HepG2 (cell line): Measurements from ENCODE around the gene NCBP2. TPM values are rescaled to one million over a fixed set of nuclear protein-coding genes. Genes with fewer than 3 reads are reported as not detected.
A peak's percentile ranks its signal among the peaks of the same experiment; 100 is the strongest.

Experiments used
- ATAC-seq: fragments of 200-7000 bp; cut with Tn5 transposase; 3 replicates; pipeline ENCODE4 v1.9.1; 2020; ENCODE audit warnings: mild to moderate bottlenecking, moderate library complexity
- BruUV-seq: library from RNA; stranded (reverse); fragments of 400-500 nt; replicated peaks from 2 replicates; lab custom pipeline; 2021; lab: Mats Ljungman, UMichigan
- CTCF ChIA-PET: fragments of 300-600 bp; formaldehyde crosslinking; extraction: SDS; loops from one replicate; lab custom pipeline; 2021; ENCODE audit warnings: low total read pairs, inconsistent platforms, low intra/inter-chr PET ratio; lab: Yijun Ruan, JAX
- POLR2A ChIA-PET: fragments of 350-600 bp; sonication (Branson Sonifier 250); formaldehyde crosslinking; loops from one replicate; lab custom pipeline; 2020; ENCODE audit warnings: antibody characterized with exemption, inconsistent platforms; lab: Yijun Ruan, JAX
- DNase-seq: peaks from one replicate; pipeline ENCODE4 v3.0.0-alpha.2; 2015; ENCODE audit warnings: low spot score
- FAIRE-seq: peaks from 3 replicates; lab custom pipeline; 2011; peaks lifted over from hg19 to GRCh38; lab: Jason Lieb, UNC
- H2AFZ ChIP-seq: one replicate; pipeline ENCODE4 v1.6.1; 2011; ENCODE audit warnings: low read length, inconsistent platforms
- H3K27ac ChIP-seq: fragments of 300-600 bp; 3 replicates; pipeline ENCODE4 v1.8.0; 2011; ENCODE audit warnings: mixed run types, mild to moderate bottlenecking, mixed read lengths, low read length, inconsistent platforms; ENCODE audit not compliant: insufficient read depth; ENCODE audit errors: extremely low read length
- H3K27me3 ChIP-seq, 2 experiments: fragments of 200-600 bp in 1 of 2; 2 replicates in 1 of 2; 3 replicates in 1 of 2; pipeline versions ENCODE4 v1.6.0 to v1.8.0; 2011; ENCODE audit warnings: low read length in 2 of 2, mild to moderate bottlenecking in 2 of 2, moderate library complexity in 2 of 2, inconsistent platforms in 1 of 2; ENCODE audit not compliant: insufficient read depth in 2 of 2, control insufficient read depth in 1 of 2
- H3K36me3 ChIP-seq, 2 experiments: fragments of 200-600 bp in 1 of 2; replicated peaks in 1 of 2; 2 replicates in 1 of 2; 3 replicates in 1 of 2; pipeline versions ENCODE4 v1.5.1 to v1.8.0; 2011; ENCODE audit warnings: low read length in 2 of 2, inconsistent platforms in 1 of 2; ENCODE audit not compliant: insufficient read depth in 2 of 2, control insufficient read depth in 1 of 2
- H3K4me1 ChIP-seq: 2 replicates; pipeline ENCODE4 v1.5.1; 2012; ENCODE audit warnings: low read length, inconsistent platforms; ENCODE audit not compliant: insufficient read depth
- H3K4me2 ChIP-seq: 2 replicates; pipeline ENCODE4 v1.6.0; 2011; ENCODE audit warnings: low read depth, low read length, inconsistent platforms
- H3K4me3 ChIP-seq, 3 experiments: fragments of 200-600 bp in 1 of 3; sonication (generic), shearing (Covaris generic) in 1 of 3; replicated peaks in 1 of 3; 2 replicates each; pipeline ENCODE4 v1.5.1; 2011 to 2016; ENCODE audit warnings: low read length in 3 of 3, inconsistent platforms in 2 of 3, low read depth in 2 of 3, mild to moderate bottlenecking in 2 of 3, control low read depth in 1 of 3, mixed read lengths in 1 of 3; ENCODE audit not compliant: insufficient read depth in 1 of 3
- H3K79me2 ChIP-seq: one replicate; pipeline ENCODE4 v1.6.1; 2011; ENCODE audit warnings: low read length, inconsistent platforms; ENCODE audit not compliant: insufficient read depth
- H3K9ac ChIP-seq: 2 replicates; pipeline ENCODE4 v1.6.0; 2011; ENCODE audit warnings: mild to moderate bottlenecking, low read depth, low read length, inconsistent platforms; ENCODE audit not compliant: insufficient read depth
- H3K9me3 ChIP-seq: 2 replicates; pipeline ENCODE4 v1.5.1; 2012; ENCODE audit warnings: mild to moderate bottlenecking, low read length
- H4K20me1 ChIP-seq: 2 replicates; pipeline ENCODE4 v1.6.0; 2011; ENCODE audit warnings: inconsistent platforms, mild to moderate bottlenecking, low read length, moderate library complexity; ENCODE audit not compliant: insufficient read depth
- AGO1 ChIP-seq: fragments of 200-400 bp; formaldehyde crosslinking; IDR thresholded peaks from 2 replicates; pipeline ENCODE4 v1.6.1; 2017; ENCODE audit warnings: mild to moderate bottlenecking, low read depth, low read length, moderate library complexity; ENCODE audit not compliant: poor library complexity, severe bottlenecking
- AHR ChIP-seq: IDR thresholded peaks from 2 replicates; pipeline ENCODE4 v1.6.1; 2018; ENCODE audit warnings: missing genetic modification reagents, missing compliant biosample characterization
- AKAP8 ChIP-seq: sonication (generic); formaldehyde crosslinking; IDR thresholded peaks from 2 replicates; pipeline ENCODE4 v1.5.1; 2020; ENCODE audit warnings: mild to moderate bottlenecking, missing genetic modification reagents
- CCAR2 ChIP-seq: fragments of 200-400 bp; formaldehyde crosslinking; optimal IDR thresholded peaks from 2 replicates; pipeline ENCODE3; 2018; ENCODE audit warnings: low read depth, mild to moderate bottlenecking, low read length, moderate library complexity
- MTA1 ChIP-seq: sonication (generic); formaldehyde crosslinking; IDR thresholded peaks from 2 replicates; pipeline ENCODE4 v1.4.0; 2020; ENCODE audit warnings: missing genetic modification reagents, mild to moderate bottlenecking, borderline replicate concordance
- PCBP1 ChIP-seq: fragments of 200-400 bp; formaldehyde crosslinking; IDR thresholded peaks from 2 replicates; pipeline ENCODE4 v1.6.1; 2017; ENCODE audit warnings: mild to moderate bottlenecking, low read depth, low read length, borderline replicate concordance
- PITX1 ChIP-seq: sonication (generic); formaldehyde crosslinking; IDR thresholded peaks from 2 replicates; pipeline ENCODE4 v1.5.1; 2020; ENCODE audit warnings: mild to moderate bottlenecking, missing genetic modification reagents
- PRPF4 ChIP-seq: fragments of 200-400 bp; formaldehyde crosslinking; IDR thresholded peaks from 2 replicates; pipeline ENCODE4 v1.6.1; 2016; ENCODE audit warnings: low read length, low read depth; ENCODE audit not compliant: poor library complexity, severe bottlenecking
- RFXAP ChIP-seq: sonication (generic); formaldehyde crosslinking; IDR thresholded peaks from 2 replicates; pipeline ENCODE4 v1.4.0; 2020; ENCODE audit warnings: missing genetic modification reagents, borderline replicate concordance
- SMYD3 ChIP-seq: sonication (generic); formaldehyde crosslinking; IDR thresholded peaks from 2 replicates; pipeline ENCODE4 v1.8.1; 2023; ENCODE audit warnings: mild to moderate bottlenecking, missing genetic modification reagents
- TBX2 ChIP-seq: sonication (generic); formaldehyde crosslinking; IDR thresholded peaks from 2 replicates; pipeline ENCODE4 v1.5.0; 2020; ENCODE audit warnings: missing genetic modification reagents, mild to moderate bottlenecking, borderline replicate concordance
- ZBTB38 ChIP-seq: sonication (generic); formaldehyde crosslinking; IDR thresholded peaks from 2 replicates; pipeline ENCODE4 v1.5.1; 2020; ENCODE audit warnings: mild to moderate bottlenecking, missing genetic modification reagents
- ZMYM3 ChIP-seq: sonication (generic); formaldehyde crosslinking; IDR thresholded peaks from 2 replicates; pipeline ENCODE4 v1.5.1; 2020; ENCODE audit warnings: mild to moderate bottlenecking, missing genetic modification reagents
- ZMYM4 ChIP-seq: sonication (generic); formaldehyde crosslinking; IDR thresholded peaks from 2 replicates; pipeline ENCODE4 v1.8.1; 2023; ENCODE audit warnings: mild to moderate bottlenecking, missing genetic modification reagents
- ZNF772 ChIP-seq: sonication (generic); formaldehyde crosslinking; IDR thresholded peaks from 2 replicates; pipeline ENCODE4 v1.5.0; 2020; ENCODE audit warnings: mild to moderate bottlenecking, missing genetic modification reagents
- WGBS: methylation state at CpG from one replicate; pipeline ENCODE4 v1.1.6; 2017; ENCODE audit warnings: low lambda C conversion rate; 5-methylcytosine and 5-hydroxymethylcytosine counted together
- in situ Hi-C: cut with HindIII; loops from 2 replicates; pipeline ENCODE4 v1.10.0; 2017; ENCODE audit warnings: low pct_unique_long_range_greater_than_20kb; ENCODE audit not compliant: extremely low pct_ligation_motif_present
- intact Hi-C: fragments of 100-400 bp; cut with micrococcal nuclease; formaldehyde crosslinking; loops from one replicate; pipeline ENCODE4 v1.10.0; 2022; ENCODE audit not compliant: unreplicated experiment
- polyA plus RNA-seq, 8 experiments: library from polyadenylated mRNA; depleted of rRNA in 3 of 8; stranded (reverse) in 7 of 8; unstranded in 1 of 8; fragments of >200 nt; fragmentation: Illumina TruSeq in 4 of 8; extraction: Trizol in 4 of 8; gene quantifications; 2 replicates each; pipeline versions ENCODE4 v1.2.1 to v1.2.3, GENCODE V29; 2011 to 2016; ENCODE audit warnings: low read depth in 4 of 8, missing spikeins in 1 of 8, mixed read lengths in 1 of 8; ENCODE audit not compliant: insufficient read depth in 1 of 8
- total RNA-seq, 5 experiments: library from RNA; depleted of rRNA; stranded (reverse); fragments of >200 nt; fragmentation: Illumina TruSeq; extraction: Trizol; gene quantifications; 2 replicates each; pipeline ENCODE4 v1.2.3, GENCODE V29; 2016; ENCODE audit warnings: low read depth in 1 of 5
- TF ChIP-seq, protein P1 (sequence below): sonication (generic); formaldehyde crosslinking; IDR thresholded peaks from 2 replicates; pipeline ENCODE4 v1.9.0; 2021; ENCODE audit warnings: missing genetic modification reagents, borderline replicate concordance
- TF ChIP-seq, protein P2 (sequence below): sonication (generic); formaldehyde crosslinking; IDR thresholded peaks from 2 replicates; pipeline ENCODE4 v1.5.1; 2020; ENCODE audit warnings: mild to moderate bottlenecking, missing genetic modification reagents, borderline replicate concordance

The NCBP2 gene
- total and polyA plus RNA-seq, 2 of the 13 experiments (the other 11 are each of a cell fraction or from before 2014, with no cell fraction given): 58.7 to 95.5 TPM

DNA sequence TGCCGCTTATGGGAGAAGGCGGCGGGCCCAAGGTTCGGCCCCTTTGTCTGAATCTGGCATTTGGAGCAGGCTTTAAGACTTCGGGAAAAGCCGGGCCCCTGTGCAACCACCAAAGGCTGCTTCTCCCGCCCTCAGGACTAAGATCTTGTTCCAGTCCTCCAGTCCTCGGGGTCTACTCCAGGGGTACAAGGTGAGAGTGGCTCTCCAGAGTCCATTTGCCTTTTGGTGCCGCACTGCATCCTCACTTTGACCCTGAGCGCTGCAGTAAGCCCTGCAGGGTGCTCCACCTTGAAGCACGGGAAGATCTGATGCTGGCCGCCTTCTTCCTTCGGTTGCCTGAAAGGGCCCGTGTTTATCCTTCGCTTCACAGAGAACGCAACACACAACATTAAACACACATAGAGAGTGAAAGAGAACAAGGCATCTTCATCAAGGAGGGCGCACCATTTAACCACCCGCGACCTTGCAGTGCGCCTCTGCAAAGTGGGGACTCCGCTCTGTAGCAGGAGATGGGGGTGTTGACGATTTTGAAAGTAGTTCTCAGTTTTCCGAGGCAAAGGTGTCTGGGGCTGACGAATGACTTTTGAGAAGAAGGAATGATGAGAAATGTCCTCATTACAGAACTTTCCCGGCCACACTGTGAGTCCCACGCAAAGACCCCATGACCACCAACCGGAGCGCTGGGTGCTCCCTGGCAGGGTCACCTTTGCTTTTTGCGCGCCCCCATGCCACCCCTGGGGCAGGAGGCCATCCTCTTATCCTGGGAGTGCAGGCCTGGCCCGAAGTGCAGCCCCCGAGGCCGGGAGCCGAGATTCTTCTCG lies 25.3 kb upstream of the NCBP2 start (continued):
- TF ChIP-seq, protein P1, sequence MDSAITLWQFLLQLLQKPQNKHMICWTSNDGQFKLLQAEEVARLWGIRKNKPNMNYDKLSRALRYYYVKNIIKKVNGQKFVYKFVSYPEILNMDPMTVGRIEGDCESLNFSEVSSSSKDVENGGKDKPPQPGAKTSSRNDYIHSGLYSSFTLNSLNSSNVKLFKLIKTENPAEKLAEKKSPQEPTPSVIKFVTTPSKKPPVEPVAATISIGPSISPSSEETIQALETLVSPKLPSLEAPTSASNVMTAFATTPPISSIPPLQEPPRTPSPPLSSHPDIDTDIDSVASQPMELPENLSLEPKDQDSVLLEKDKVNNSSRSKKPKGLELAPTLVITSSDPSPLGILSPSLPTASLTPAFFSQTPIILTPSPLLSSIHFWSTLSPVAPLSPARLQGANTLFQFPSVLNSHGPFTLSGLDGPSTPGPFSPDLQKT (CRISPR knock-in tag): no peak
- no peak for TF ChIP-seq SMYD3 (CRISPR knock-in tag)
- TF ChIP-seq RFXAP: 0 out of 2 replicates have a peak, but pooled peaks have one; percentile 30

DNA sequence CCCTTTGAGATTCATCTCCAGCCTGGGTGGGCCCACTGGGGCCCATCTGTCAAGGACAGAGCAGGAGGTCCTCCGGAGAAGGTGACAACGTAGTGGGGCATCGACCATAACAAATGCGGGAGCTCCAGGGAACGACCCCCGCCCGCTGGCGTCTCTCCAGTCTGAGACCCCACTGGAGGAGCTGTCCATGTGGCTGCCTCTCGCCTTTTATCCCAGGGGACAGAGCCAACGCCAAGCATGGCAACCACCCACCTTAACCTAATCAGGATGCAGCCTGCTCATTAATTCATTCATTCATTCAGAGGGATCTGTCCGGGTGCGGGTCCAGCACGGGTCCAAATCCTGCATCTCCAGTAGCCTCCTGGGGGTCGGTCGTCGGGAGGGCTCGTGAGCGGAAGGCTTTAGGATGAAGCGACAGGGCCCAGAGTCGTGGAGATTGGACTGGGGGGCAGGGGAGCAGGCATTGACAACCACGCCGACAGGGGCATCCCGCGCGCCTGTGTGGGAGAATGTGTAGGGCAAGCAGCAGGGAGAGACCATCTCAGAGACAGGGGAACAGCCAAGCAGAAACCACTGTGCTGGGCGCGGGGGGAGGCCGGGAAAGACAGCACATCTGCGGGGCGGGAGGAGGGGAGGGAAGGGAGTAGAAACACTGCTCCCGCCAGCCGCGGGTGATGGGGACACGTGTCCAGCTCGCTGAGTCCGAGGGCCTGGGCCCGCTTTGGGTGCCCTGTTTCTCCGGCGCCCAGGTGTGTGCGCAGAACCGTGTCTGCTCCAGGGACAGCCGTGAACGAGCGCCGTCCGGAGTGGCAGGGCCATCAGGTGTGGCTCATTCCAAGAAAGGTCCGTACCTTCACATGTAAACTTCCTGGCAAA lies 24.4 kb upstream of the NCBP2 start:
- Histone ChIP-seq H4K20me1 (no peaks in the 10 kb centered on the region), H3K4me1 (peaks cover 84% of the 10 kb centered on the region), H3K27me3 (no peaks in the 10 kb centered on the region), H3K79me2 (peaks cover 43% of the 10 kb centered on the region), H2AFZ (no peak overlapping the region), H3K9ac (peak overlapping the region; percentile 32; the same call in 1 of the 2 replicates), H3K9me3 (no peaks in the 10 kb centered on the region), H3K4me2 (peak overlapping the region; percentile 85), H3K4me3 (peak overlapping the region in 1 of 3 experiments; percentile 78; a peak in 2 of 6 replicates), H3K27ac (peak overlapping the region; percentile 63), H3K36me3 (peaks cover 6 to 25% of the 10 kb centered on the region in 2 experiments)
- WGBS: 93% methylated on average over 32 of the region's 47 CpGs
- no TSS peak for BruUV-seq
- CTCF ChIA-PET: no interaction called here
- POLR2A ChIA-PET: no interaction called here
- in situ Hi-C loops: no loop called here
- DNase-seq: no peak
- intact Hi-C loops: no loop called here
- no peak for ATAC-seq
- FAIRE-seq: no peak
- TF ChIP-seq TBX2 (CRISPR knock-in tag): peak; percentile 46; the same call in 1 of the 2 replicates
- no peak for TF ChIP-seq CCAR2
- TF ChIP-seq PRPF4: peak; percentile 75
- TF ChIP-seq ZMYM3 (CRISPR knock-in tag): peak; percentile 17; the same call in 1 of the 2 replicates
- TF ChIP-seq MTA1: 0 out of 2 replicates have a peak, but pooled peaks have one; percentile 6
- TF ChIP-seq PCBP1: peak; percentile 52; the same call in 1 of the 2 replicates
- peak; percentile 12; the same call in 1 of the 2 replicates for TF ChIP-seq ZNF772 (CRISPR knock-in tag)
- TF ChIP-seq PITX1 (CRISPR knock-in tag): no peak
- TF ChIP-seq AKAP8 (CRISPR knock-in tag): peak; percentile 59; the same call in 1 of the 2 replicates
- peak; percentile 57; the same call in 1 of the 2 replicates for TF ChIP-seq AHR (CRISPR knock-in tag)
- peak; percentile 99 for TF ChIP-seq ZBTB38
- TF ChIP-seq AGO1: peak; percentile 28
- TF ChIP-seq, protein P2, sequence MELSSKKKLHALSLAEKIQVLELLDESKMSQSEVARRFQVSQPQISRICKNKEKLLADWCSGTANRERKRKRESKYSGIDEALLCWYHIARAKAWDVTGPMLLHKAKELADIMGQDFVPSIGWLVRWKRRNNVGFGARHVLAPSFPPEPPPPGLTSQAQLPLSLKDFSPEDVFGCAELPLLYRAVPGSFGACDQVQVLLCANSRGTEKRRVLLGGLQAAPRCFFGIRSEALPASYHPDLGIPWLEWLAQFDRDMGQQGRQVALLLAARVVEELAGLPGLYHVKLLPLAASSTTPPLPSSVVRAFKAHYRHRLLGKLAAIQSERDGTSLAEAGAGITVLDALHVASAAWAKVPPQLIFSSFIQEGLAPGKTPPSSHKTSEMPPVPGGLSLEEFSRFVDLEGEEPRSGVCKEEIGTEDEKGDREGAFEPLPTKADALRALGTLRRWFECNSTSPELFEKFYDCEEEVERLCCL (CRISPR knock-in tag): no peak
- TF ChIP-seq ZMYM4: no peak
